ENCODE data around the gene CLOCK. TPM values are rescaled to one million over a fixed set of nuclear protein-coding genes. Genes with fewer than 3 reads are reported as not detected.
A peak's percentile ranks its signal among the peaks of the same experiment; 100 is the strongest.

The CLOCK gene
- polyA plus RNA-seq, 1 of the 3 experiments (the other 2 are of a cell fraction) = 4.2 TPM

- 67% methylated on average over 4 of the region's 4 CpGs for WGBS (ENCODE audit: low lambda C conversion rate)
- no peaks in the 10 kb centered on the region for H3K27me3 ChIP-seq (ENCODE audit: insufficient read depth)
- H3K36me3 ChIP-seq (replicated peaks in 1 of 2; ENCODE audit: control insufficient read depth in 1 of 2, insufficient read depth in 2 of 2, low read length in 1 of 2) = peaks cover 0 to 6% of the 10 kb centered on the region in 2 experiments
- peak overlapping the region in 1 of 2 experiments; percentile 86; a peak in 2 of 4 replicates for H3K27ac ChIP-seq (ENCODE audit: low read depth in 2 of 2, low read length in 1 of 2)
- peak overlapping the region; percentile 44; the same call in 1 of the 2 replicates for H3K4me2 ChIP-seq
- no peaks in the 10 kb centered on the region for H4K20me1 ChIP-seq (ENCODE audit: insufficient read depth)
- no peaks in the 10 kb centered on the region for H3K9me3 ChIP-seq
- H3K79me2 ChIP-seq (ENCODE audit: insufficient read depth) = peaks cover 87% of the 10 kb centered on the region
- ChIA-PET CTCF (no interaction called here), POLR2A (interaction anchor here (1.1 kb wide), 1 partner anchor 21 kb away, joined by 3 read pairs; no protein-coding TSS in a partner anchor)
- peaks cover 0 to 9% of the 10 kb centered on the region in 2 experiments; a peak in 1 of 4 replicates for H3K4me1 ChIP-seq (ENCODE audit: control insufficient read depth in 1 of 2, insufficient read depth in 2 of 2, low read depth in 1 of 2, low read length in 1 of 2)
- H3K4me3 ChIP-seq (ENCODE audit: low read depth in 2 of 2, low read length in 1 of 2) = no peak overlapping the region
- DNase-seq = no peak
- TF ChIP-seq MAX (IDR thresholded peaks at IDR 0.05; ENCODE audit: low read depth) (no peak), FOSL2 (IDR thresholded peaks at IDR 0.05; ENCODE audit: borderline replicate concordance, low read depth) (peak; percentile 30; the same call in 1 of the 2 replicates)
- H2AFZ ChIP-seq (ENCODE audit: low read depth) = peak overlapping the region; percentile 59; the same call in 1 of the 2 replicates
- H3K9me2 ChIP-seq = no peaks in the 10 kb centered on the region
- H3K9ac ChIP-seq = peak overlapping the region; percentile 36; the same call in 1 of the 2 replicates
- H3F3A ChIP-seq (replicated peaks; ENCODE audit: insufficient read depth) = peaks cover 13% of the 10 kb centered on the region
Measured at GRCh38 chr4:55524844-55525571, 21.7 kb downstream of the CLOCK start.

GRCh38 chr4:55518442-55518841 lies 28.3 kb downstream of the CLOCK start:
- ChIA-PET POLR2A (no interaction called here), CTCF (interaction anchor here (1.8 kb wide), 1 partner anchor 9 kb away, joined by 8 read pairs; no protein-coding TSS in a partner anchor)
- TF ChIP-seq SIN3A (IDR thresholded peaks at IDR 0.05; ENCODE audit: borderline replicate concordance, low read depth, low read length) (no peak), EP300 (IDR thresholded peaks at IDR 0.05; ENCODE audit: borderline replicate concordance in 1 of 2, low read depth in 1 of 2, low read length in 1 of 2) (no peak), YY1 (IDR thresholded peaks at IDR 0.05; ENCODE audit: low read depth) (no peak), USF2 (IDR thresholded peaks at IDR 0.05; ENCODE audit: borderline replicate concordance, low read depth, low read length) (no peak), CHD2 (IDR thresholded peaks at IDR 0.05; ENCODE audit: low read length, partially characterized antibody) (no peak), RXRA (IDR thresholded peaks at IDR 0.05; ENCODE audit: borderline replicate concordance, low read depth) (no peak), JUND (IDR thresholded peaks at IDR 0.05) (no peak), TAF1 (IDR thresholded peaks at IDR 0.05; ENCODE audit: borderline replicate concordance, low read depth, low read length) (no peak), EZH2phosphoT487 (IDR thresholded peaks at IDR 0.05; ENCODE audit: borderline replicate concordance, low read depth) (no peak), RCOR1 (IDR thresholded peaks at IDR 0.05; ENCODE audit: low read length) (no peak), MXI1 (IDR thresholded peaks at IDR 0.05; ENCODE audit: low read depth, low read length) (no peak)
- H4K20me1 ChIP-seq (ENCODE audit: insufficient read depth) = no peaks in the 10 kb centered on the region
- no peaks in the 10 kb centered on the region for H3K9me2 ChIP-seq
- peaks cover 0 to 5% of the 10 kb centered on the region in 2 experiments for H3K36me3 ChIP-seq (replicated peaks in 1 of 2; ENCODE audit: control insufficient read depth in 1 of 2, insufficient read depth in 2 of 2, low read length in 1 of 2)
- H3K4me3 ChIP-seq (ENCODE audit: low read depth in 2 of 2, low read length in 1 of 2) = no peak overlapping the region
- no peak overlapping the region for H2AFZ ChIP-seq (ENCODE audit: low read depth)
- no peaks in the 10 kb centered on the region for H3K27me3 ChIP-seq (ENCODE audit: insufficient read depth)
- no peak overlapping the region for H3K27ac ChIP-seq (ENCODE audit: low read depth in 2 of 2, low read length in 1 of 2)
- H3K4me2 ChIP-seq = no peak overlapping the region
- H3F3A ChIP-seq (replicated peaks; ENCODE audit: insufficient read depth) = peaks cover 1% of the 10 kb centered on the region
- H3K4me1 ChIP-seq (ENCODE audit: control insufficient read depth in 1 of 2, insufficient read depth in 2 of 2, low read depth in 1 of 2, low read length in 1 of 2) = no peaks in the 10 kb centered on the region
- no peak for DNase-seq
- no peak overlapping the region for H3K9ac ChIP-seq
- H3K9me3 ChIP-seq = no peaks in the 10 kb centered on the region
- H3K79me2 ChIP-seq (ENCODE audit: insufficient read depth) = peaks cover 79% of the 10 kb centered on the region
